ENCODE data around the gene TTC16. TPM values are rescaled to one million over a fixed set of nuclear protein-coding genes. Genes with fewer than 3 reads are reported as not detected.
"Not testable (repeated sequence)": the region's sequence is repeated elsewhere in the genome, so short reads cannot be mapped to it uniquely, and the experiment has no call there.

TTC16 gene
- total RNA-seq, 1 experiment from 2014 or later = not detected

DNA sequence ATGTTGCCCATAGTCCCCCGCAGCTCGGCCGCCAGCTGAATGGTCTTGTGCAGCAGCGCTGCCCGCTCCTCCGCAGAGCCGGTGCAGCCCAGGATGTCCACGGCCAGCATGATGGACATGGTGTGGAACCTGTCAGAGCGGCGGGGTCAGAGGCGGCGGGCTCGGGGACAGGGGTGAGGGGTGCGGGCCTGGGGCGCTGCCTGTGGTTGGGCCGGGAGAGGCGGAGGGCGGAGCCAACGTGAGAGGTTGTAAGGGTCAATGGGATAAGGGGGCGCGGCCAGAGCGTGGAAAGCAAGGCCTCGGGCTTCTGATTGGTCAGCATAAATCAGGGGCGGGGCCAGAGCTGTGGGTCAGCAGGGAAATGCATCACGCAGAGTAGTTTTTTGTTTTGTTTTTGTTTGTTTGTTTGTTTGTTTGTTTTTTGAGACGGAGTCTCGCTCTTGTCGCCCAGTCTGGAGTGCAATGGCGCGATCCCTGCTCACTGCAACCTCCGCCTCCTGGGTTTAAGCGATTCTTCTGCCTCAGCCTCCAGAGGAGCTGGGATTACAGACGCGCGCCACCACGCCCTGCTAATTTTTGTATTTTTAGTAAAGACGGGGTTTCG is 26.1 kb downstream of the TTC16 start:
- no peak for DNase-seq (ENCODE audit: low spot score)

DNA sequence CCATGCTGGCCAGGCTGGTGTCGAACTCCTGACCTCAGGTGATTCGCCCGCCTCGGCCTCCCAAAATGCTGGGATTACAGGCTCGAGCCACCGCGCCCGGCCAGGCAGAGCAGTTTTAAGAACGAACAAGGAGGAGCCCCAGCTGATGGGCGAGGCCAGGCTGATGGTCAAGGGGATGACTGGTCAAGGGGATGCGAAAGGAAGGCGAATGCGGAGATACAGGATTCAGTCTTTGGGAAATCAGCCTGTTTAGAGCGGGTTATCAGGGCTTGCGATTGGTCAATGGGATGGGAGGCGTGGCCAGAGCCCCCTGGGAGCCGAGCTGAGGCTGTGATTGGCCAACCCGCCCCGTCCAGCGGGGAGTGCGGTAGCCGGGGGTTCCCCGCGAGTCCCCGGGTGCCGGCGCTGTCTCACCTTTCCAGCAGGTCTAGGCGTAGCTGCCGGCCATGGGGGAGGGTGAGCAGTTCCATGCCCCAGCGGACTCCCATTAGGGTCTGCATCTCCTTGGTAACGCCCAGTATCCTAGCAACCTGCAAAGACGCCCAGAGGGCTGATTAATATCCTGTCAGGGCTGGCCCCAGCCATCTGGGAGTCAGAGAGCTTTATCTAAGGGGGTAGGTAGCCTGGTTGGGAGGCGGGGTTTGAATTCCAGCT is 26.7 kb downstream of the TTC16 start:
- no peak for DNase-seq (ENCODE audit: low spot score)

DNA sequence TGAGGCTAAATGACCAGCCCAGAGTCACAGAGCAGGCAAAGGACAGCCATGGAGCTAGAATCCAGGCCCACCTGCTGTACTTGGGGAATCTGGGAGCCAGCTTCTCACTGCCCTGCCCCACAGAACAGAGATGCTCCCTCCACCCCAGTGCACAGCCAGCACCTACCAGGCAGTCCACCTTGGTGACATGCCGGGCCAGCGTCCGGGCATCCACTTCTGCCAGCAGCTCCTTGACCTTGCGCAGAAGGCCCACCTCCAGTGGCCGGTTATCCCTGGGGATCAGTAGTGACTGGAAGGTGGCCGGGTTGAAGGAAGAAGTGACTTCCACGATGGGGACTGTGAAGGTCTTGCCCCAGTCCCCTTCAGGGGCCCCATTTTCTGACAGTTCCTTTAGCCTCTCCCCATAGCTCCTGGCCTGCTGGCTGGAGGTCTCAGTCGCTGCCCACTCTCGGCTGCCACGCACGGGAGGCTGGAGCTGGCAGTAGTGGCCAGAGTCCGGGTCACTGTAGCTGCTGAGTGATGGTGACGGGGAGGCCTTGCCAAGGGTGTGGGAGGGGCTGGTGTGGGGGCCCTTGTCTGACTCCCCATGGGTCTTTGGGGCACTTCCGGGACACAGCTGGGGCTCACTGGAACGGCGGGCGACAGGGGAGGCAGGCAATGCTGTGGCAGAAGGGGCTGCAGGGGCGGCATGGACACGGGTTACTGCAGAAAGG is 28.7 kb downstream of the TTC16 start:
- DNase-seq (ENCODE audit: low spot score) = no peak

DNA sequence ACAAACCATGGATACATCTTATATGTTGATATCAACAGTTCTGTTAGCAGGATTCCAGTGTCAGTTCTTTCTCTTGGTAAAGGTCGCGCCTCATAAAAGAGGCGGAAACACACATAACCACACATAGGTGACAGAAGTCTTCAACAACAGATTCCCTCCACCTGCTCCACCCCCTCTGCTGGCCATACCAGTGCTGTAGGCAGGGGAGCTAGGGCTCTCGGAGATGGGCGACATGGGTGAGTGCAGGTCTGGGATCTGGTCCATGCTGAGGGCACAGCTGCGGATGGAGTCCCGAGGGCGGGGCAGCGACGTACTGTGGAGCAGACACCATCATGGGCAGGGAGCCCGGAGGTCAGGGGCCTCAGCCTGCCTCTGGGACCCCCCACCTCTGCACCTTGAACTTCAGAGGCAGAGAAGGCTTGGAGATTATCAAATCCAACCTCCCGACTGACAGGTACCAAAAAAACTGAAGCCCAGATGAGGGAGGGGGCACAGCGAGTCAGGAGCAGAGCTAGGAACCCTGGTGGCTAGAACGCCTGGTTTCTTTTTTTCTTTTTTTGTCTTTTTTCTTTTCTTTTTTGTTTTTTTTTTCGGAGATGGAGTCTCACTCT is 31.2 kb downstream of the TTC16 start:
- no peak for DNase-seq (ENCODE audit: low spot score)

DNA sequence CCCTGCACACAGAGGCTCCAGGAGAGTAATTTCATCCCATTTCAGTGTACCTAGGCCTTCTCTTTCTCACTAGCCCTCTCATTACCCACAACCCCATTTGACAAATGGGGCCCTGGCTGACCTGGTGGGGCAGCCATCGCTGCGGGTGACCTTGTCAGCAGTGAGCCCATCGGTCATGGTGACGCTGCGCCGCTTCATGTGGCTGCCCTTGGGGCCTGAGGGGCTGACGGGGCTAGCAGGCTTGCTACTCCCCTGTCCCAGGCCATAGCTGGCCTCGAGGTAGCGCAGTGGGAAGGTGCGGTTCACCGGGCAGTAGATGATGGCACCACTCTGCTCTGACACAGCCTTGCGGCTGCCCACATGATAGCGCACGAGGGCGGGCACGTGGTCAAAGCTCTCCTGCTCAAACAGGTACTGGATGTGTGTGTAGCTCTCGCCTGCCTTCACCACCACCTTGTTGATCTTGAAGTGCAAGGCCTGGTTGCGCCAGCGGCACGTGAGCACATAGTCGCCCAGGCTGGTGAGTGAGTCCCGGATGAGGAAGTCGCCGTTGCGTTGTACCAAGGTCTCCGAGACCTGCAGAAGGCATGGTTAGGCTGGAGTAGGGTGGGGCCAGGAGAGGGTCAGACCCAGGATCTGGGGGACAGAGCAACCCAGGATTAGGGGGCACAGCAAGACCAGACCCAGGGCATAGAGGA is 33.4 kb downstream of the TTC16 start:
- no peak for DNase-seq (ENCODE audit: low spot score)

DNA sequence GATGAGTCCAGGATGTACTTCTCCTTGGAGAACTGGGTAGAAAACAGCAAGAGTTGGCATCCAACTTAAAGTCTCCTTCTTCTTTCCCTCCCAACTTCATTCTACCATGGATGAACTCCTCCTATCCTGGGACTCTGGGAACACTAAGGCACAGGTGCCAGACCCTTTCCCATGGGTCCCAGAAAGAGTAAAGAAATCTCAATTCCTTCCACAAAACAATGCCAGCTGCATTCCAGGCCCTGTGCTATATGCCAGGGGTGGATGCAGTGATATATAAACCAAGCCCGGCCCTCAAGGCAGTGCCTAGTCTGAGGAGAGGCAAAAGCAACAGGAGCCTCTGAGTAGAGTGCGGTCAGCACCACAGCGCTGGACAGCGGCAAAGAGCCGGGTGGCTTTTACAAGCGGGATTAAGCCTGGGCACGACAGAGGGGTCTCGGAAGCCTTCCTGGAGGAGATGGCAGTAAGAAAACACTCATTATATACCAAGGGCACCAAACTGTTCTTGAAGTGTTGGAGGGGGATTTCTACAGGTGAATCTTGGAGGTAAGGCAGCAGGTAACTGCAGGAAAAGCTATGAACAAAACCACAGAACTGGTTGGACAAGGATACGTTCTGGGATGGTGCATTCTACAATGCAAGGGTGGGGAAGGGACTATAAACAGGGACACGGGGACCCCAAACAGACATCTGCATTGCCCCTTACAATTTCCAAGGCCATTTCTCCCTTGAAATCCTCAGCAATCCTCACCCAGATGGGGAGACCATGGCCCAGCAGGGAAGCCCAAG is 35.6 kb downstream of the TTC16 start:
- DNase-seq (ENCODE audit: low spot score) = no peak

DNA sequence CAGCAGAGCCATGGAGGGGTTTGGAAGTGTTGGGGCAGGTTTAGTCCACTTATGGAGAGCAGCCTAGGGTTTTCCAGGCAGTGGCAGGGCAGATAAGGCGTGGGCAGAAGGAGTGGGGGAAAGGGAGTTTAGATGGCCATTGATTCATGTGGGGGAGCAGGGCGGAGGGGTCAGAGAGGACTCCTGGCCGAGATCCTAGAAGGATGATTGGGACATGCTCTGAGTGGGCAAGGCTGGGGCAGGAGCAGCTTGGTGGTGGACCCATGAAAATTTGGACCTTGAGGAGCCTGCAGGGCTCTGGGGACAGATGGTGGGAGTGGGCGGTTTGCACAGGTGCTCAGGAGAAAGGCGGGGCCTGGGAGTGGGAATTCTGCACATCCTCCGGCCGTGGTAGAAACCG is 37.3 kb downstream of the TTC16 start:
- no peak for DNase-seq (ENCODE audit: low spot score)

DNA sequence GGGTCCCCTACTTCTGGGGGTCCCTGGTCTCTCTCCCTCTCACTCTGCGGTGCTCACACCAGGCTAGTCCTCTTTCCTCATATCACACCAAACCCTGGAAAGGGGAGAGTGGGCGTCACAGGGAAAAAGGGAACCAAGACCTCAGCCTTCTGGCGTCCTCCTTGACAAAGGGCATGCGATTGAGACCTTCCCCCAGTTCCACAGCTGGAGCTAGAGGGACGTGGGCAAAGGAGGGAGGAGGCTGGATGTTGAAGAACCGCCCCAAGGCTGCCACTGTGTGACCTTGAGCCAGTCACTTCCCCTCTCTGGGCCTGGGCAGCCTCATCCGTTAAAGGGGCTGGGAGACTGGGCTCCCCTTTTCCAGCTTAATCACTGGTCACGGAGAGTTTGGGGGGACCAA is 37.7 kb downstream of the TTC16 start:
- DNase-seq (ENCODE audit: low spot score) = no peak

DNA sequence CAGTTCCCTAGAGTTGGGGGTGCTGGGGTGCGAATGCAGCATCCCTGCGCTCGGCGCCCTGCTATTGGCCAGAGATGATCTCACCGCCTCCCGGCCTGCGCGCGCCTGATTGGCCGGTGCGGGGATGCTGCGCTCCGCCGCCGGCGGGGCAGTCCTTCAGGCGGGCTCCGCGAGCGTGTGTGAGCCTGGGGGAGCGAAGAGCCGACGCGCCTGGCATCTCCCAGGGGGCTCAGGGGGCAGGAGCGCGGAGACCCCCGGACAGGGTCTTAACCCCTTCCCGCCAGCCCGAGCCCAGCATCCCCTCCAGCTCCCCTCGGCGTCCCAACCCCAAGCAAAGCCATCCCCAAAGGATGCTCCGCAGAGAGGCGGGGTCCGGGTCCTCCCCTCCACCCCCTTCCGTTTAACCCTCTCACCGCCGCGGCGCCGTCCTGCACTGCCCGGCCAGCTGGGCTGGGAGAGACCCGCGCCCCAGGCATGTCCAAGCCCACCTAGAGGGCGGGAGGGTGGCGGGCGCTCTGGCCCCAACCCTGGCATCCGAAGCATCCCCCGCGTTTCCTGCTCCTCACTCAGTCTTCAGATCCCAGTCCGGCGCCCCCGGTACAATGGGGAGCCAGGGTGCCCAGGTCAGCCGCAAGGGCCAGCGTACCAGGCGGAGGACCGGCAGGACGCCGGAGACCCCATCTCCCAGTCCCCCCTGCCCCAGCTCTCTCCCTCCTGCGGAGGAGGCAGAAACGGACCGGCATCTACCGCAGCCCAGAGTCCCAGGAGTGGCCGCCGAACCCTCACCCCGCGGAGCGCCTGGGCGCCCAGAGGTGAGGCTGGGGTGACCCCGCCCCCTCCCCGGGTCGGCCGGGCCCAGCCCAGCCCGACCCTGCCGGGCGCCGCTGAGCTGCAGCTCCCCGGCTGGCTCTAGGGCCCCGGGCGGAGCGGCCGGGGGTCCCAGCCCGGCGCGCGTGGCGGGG is 38.5 kb downstream of the TTC16 start:
- DNase-seq (ENCODE audit: low spot score) = no peak

DNA sequence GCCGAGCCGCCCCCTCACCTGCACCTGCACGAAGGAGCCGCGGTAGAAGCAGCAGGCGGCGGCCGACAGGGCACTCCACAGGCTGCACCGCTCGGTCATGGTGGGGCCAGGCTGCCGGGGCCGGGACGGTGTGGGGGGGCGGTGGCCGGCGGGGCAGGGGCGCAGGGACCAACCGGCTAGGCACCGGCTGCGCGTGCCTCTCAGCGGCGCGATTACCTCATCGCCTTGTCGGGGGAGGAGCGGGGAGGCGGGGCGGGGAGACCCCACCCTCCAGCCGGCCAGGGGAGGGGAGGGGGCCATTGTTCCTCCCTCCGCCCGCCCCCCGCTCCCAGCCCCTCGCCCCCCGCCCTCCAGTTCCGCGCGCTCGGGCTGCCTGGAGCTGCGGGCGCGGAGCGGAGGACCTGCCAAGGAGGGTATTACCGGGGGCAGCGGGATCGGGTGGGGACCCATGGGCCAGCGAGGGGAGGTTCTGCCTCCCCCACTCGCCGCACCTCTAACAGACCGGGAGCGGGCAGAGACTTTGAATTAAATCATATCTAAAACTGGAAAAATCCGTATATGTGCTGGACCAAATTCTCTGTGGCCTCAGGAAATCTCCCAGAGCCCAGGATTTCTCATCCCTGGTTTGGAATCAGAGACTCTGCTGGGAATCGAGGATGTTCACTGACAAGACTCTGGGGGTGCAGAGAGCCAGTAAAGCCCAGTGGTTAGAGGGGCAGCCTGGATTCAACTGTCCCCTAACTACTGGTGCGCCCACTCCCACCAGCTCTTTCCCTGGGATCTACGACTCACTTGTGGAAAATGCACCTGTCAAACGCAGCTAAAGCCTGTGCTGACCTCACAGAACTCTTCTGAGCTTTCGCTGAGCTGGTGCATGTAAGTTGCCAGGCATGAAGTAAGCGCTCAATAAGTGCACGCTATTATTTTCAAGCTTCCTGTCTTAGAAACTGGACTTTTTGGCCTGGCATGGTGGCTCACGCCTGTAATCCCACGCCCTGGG is 39.5 kb downstream of the TTC16 start:
- no peak for DNase-seq (ENCODE audit: low spot score)

DNA sequence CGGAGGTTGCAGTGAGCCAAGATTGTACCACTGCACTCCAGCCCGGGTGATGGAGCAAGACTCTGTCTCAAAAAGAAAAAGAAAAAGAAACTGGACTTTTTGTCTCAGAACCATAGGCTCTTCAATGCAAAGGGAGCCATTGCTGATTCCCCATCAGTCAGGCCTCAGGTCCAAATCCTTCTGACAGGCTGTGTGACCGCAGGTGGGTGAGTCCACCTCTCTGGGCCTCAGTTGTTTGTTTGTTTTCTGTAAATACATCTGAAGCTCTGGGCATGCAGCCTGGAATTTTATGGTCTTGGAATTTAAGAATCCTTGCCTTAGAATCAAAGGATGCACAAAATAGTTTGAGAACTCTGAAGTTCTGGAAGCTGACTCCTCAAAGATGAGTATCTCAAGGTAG is 40.4 kb downstream of the TTC16 start:
- DNase-seq (ENCODE audit: low spot score) = no peak

DNA sequence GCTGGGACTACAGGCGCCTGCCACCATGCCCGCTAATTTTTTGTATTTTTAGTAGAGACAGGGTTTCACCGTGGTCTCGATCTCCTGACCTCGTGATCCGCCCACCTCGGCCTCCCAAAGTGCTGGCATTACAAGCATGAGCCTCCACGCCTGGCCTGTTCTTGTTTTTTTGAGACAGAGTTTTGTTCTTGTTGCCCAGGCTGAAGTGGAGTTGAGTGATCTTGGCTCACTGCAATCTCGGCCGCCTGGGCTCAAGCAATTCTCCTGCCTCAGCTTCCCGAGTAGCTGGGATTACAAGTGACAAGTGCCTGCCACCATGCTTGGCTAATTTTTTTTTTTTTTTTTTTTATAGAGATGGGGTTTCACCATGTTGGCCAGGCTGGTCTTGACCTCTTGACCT is 40.9 kb downstream of the TTC16 start:
- DNase-seq (ENCODE audit: low spot score) = not testable (repeated sequence)

DNA sequence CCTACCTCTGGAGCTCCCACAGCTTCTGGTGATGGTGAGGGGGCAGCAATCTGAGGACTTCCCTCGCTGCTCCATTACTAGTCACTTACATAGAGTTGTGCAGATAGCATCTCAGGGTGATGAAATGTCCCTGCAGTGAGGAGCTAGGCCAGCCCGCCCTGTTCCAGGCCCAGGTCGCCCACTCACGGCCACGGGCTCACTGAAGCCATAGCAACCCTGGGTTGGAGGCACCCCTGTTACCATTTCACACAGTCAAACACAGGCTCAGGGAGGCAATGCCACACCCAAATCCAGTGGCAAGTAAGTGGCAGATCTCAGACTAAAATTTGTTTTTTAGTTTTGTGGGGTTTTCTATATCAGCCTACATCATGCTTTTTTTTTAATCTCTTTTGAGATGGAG is 43.0 kb downstream of the TTC16 start:
- no peak for DNase-seq (ENCODE audit: low spot score)

DNA sequence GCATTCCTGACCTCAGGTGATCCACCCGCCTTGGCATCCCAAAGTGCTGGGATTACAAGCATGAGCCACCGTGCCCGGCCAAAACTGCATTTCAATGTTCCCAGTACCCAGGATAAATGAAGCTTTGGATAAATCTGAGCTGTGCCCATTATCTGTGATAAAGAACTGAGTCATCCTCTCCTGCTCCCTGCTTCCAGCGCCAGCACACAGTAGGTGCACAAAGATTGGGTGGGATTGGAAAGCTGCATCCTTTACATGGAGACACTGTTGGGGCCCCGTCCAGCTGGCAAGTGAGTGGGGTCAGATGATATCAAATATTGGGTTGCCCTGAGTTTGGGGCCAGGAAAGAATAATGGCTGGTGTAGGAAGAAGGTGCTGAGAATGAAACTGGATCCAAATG is 45.2 kb downstream of the TTC16 start:
- no peak for DNase-seq (ENCODE audit: low spot score)

DNA sequence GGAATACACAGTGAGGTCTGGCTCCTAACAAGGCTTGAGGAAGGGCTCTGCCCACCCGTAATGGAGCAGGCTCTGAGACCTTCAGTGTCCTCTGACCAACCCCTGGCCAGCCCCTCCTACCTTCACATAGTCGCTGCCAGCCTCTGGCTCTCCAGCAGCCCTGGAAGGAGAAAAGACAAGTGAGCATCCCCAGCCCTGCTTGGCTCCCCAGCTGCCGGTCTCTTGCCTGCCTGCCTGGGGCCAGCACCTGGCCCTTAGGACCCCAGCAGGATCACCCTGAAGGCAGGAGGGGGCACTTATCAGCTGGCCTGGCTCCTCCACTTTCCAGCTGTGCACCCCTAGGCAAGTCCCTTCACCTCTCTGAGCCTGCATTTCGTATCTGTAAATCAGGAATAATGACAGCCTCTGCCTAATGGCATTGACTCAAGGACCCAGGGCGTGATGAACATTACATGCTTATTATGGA is 45.6 kb downstream of the TTC16 start:
- no peak for DNase-seq (ENCODE audit: low spot score)

DNA sequence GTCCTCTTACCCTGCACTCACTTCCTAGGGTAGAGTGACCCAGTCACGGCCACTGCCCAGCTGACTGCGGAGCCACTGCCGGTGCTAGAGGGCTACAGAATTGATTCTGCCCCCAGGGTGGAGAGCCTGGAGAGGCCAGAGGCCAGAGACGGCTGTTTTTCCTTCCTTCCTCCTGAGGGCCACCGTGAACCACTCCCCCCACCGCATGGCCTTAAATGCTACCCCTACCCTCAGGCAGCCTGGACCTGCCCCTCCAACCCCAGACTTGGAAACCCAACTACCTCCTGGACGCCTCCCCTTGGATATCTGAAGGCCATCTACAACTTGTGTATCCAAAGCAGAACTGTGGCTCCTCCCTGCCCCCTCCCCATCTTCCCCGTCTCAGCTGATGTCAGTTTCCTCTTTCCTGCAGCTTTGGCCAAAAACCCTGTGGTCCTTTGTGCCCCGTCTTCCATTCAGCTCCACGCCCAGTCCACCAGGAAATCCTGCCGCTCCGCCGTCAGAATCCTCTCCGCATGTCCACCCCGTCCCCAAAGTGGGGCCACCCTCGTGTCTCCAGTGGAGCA is 46.3 kb downstream of the TTC16 start:
- DNase-seq (ENCODE audit: low spot score) = no peak

DNA sequence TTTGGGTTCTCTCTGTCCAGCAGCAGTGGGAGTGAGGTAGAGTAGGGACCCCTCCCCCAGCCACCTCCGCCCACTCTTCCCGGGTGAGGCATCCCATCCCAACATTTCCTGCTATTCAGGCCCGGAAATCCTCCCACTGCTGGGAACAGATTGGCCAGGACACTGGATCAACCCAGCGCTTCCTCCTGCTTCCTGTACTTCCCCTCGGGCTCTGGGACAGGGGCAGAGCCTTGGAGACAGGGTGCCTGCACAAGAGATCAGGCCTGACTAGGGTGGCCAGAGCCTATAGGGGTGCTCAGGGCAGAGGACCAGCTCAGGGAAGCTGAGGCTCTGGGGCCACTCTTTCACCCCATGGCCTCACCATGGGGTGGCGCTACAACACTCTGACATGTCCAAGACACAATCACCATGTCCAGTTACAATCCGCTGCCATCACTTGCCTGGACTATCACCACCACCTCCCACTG is 48.1 kb downstream of the TTC16 start:
- no peak for DNase-seq (ENCODE audit: low spot score)

DNA sequence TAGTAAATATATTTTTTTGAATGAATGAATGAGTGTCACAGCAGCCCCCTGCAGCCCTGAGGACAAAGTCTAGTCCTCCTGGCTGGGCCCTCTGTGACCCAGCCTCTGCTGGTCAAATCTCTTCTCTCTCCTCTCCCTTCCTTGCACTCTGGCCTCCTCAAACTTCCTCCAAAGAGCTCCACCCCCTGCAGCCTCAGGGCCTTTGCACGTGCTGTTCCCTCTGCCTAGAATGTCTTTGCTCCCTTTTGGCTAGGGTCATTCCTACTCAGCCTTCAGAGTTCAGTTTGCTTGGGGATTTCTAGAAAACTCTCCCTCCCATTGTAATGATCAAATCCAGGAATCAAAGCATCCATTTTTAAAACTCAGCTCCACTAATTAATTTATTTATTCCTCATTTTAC is 49.5 kb downstream of the TTC16 start:
- no peak for DNase-seq (ENCODE audit: low spot score)
